GM12801 (cell line): ENCODE measurements around the gene STK24.

ENCODE experiments used
- TF ChIP-seq, protein P1 (sequence below): IDR thresholded peaks from one replicate; pipeline ENCODE4 v1.5.1; 2011; ENCODE audit warnings: control low read depth; ENCODE audit not compliant: insufficient read length; ENCODE audit errors: extremely low read depth

Gene STK24

GRCh38 chr13:98484289-98485219 is 92.4 kb downstream of the STK24 start:
- TF ChIP-seq, protein P1, sequence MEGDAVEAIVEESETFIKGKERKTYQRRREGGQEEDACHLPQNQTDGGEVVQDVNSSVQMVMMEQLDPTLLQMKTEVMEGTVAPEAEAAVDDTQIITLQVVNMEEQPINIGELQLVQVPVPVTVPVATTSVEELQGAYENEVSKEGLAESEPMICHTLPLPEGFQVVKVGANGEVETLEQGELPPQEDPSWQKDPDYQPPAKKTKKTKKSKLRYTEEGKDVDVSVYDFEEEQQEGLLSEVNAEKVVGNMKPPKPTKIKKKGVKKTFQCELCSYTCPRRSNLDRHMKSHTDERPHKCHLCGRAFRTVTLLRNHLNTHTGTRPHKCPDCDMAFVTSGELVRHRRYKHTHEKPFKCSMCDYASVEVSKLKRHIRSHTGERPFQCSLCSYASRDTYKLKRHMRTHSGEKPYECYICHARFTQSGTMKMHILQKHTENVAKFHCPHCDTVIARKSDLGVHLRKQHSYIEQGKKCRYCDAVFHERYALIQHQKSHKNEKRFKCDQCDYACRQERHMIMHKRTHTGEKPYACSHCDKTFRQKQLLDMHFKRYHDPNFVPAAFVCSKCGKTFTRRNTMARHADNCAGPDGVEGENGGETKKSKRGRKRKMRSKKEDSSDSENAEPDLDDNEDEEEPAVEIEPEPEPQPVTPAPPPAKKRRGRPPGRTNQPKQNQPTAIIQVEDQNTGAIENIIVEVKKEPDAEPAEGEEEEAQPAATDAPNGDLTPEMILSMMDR = no peak

GRCh38 chr13:98483601-98484288 is 93.2 kb downstream of the STK24 start:
- TF ChIP-seq, protein P1 = no peak

GRCh38 chr13:98482476-98483444 is 94.1 kb downstream of the STK24 start:
- TF ChIP-seq, protein P1 = no peak

DNA sequence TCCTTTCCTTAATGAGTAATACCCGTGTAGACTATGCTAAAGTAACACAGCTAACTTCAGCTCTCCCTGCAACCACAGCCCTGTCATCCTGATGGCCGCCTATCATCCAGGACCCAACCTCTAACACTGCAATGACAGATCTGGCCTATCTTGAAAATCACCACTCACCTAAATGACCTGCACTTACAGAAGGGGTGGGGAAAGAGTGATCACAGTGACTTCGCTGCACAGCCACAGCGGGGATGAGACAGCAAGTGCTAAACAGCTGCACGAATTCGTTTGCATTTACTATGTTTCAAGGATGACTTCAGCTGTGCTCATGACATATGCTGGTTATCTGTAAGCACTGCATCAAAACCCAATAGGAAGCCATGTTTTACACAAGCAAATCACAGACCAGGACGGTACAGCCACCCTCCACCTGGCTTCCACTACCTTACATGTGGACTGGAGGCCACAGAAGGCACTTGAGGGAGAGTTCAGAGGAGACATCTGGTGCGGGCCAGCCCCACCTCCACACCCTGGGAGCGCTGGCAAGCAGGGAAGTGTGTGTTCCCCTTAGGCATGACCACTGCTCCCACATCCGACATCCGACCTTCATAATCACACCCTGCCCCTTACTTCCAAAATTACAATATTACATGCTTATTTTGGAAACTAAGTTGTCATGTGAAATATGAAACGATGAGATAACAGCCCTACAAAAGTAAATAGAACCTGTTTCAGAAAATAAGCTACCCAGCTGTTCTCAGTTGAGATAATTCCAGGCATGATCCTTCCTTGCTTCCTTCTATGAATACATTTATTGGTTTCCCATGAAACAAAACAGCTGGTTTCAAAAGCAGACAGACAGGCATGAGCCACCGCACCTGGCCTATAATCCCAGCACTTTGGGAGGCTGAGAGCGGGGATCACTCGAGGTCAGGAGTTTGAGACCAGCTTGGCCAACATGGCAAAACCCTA is 95.7 kb downstream of the STK24 start:
- TF ChIP-seq, protein P1 = no peak

- TF ChIP-seq, protein P1 = no peak
Measured at GRCh38 chr13:98479496-98480003, 97.4 kb downstream of the STK24 start.
